ENCODE measurements around the gene CTDP1. TPM values are rescaled to one million over a fixed set of nuclear protein-coding genes. Genes with fewer than 3 reads are reported as not detected.

Gene CTDP1
- total RNA-seq, 1 donor from 2014 or later, result 23.9 TPM

- no peak overlapping the region for H3K4me3 Mint-ChIP-seq (ENCODE audit: low read depth)
- peaks cover 12% of the 10 kb centered on the region for H3K9me3 Mint-ChIP-seq (ENCODE audit: low read depth)
- no peak for DNase-seq (ENCODE audit: low spot score, unreplicated experiment)
- no peak for TF ChIP-seq CTCF (IDR thresholded peaks at IDR 0.05; ENCODE audit: unreplicated experiment)
- peaks cover 1% of the 10 kb centered on the region for H3K4me1 Mint-ChIP-seq (ENCODE audit: low read depth)
- H3K27me3 Mint-ChIP-seq, result no peaks in the 10 kb centered on the region
- no peak overlapping the region for H3K27ac Mint-ChIP-seq
- peaks cover 25% of the 10 kb centered on the region for H3K36me3 Mint-ChIP-seq (ENCODE audit: insufficient read depth)
Observed at GRCh38 chr18:79753391-79753851, 73.8 kb downstream of the CTDP1 start.

GRCh38 chr18:79754022-79754761 is 74.6 kb downstream of the CTDP1 start:
- Mint-ChIP-seq H3K36me3 (ENCODE audit: insufficient read depth) (peaks cover 27% of the 10 kb centered on the region), H3K9me3 (ENCODE audit: low read depth) (peaks cover 17% of the 10 kb centered on the region), H3K27me3 (no peaks in the 10 kb centered on the region), H3K4me1 (ENCODE audit: low read depth) (peaks cover 1% of the 10 kb centered on the region), H3K4me3 (ENCODE audit: low read depth) (no peak overlapping the region), H3K27ac (no peak overlapping the region)
- no peak for TF ChIP-seq CTCF (IDR thresholded peaks at IDR 0.05; ENCODE audit: unreplicated experiment)
- no peak for DNase-seq (ENCODE audit: low spot score, unreplicated experiment)

GRCh38 chr18:79754831-79755351 is 75.3 kb downstream of the CTDP1 start:
- no peak for DNase-seq (ENCODE audit: low spot score, unreplicated experiment)
- Mint-ChIP-seq H3K27me3 (no peaks in the 10 kb centered on the region), H3K36me3 (ENCODE audit: insufficient read depth) (peaks cover 28% of the 10 kb centered on the region), H3K9me3 (ENCODE audit: low read depth) (peaks cover 23% of the 10 kb centered on the region), H3K27ac (no peak overlapping the region), H3K4me1 (ENCODE audit: low read depth) (no peaks in the 10 kb centered on the region), H3K4me3 (ENCODE audit: low read depth) (no peak overlapping the region)
- TF ChIP-seq CTCF (IDR thresholded peaks at IDR 0.05; ENCODE audit: unreplicated experiment), result no peak

GRCh38 chr18:79755496-79756142 is 76.0 kb downstream of the CTDP1 start:
- TF ChIP-seq CTCF (IDR thresholded peaks at IDR 0.05; ENCODE audit: unreplicated experiment), result no peak
- Mint-ChIP-seq H3K27me3 (no peaks in the 10 kb centered on the region), H3K4me1 (ENCODE audit: low read depth) (no peaks in the 10 kb centered on the region), H3K27ac (no peak overlapping the region), H3K36me3 (ENCODE audit: insufficient read depth) (peaks cover 31% of the 10 kb centered on the region), H3K4me3 (ENCODE audit: low read depth) (no peak overlapping the region), H3K9me3 (ENCODE audit: low read depth) (peaks cover 28% of the 10 kb centered on the region)
- no peak for DNase-seq (ENCODE audit: low spot score, unreplicated experiment)

GRCh38 chr18:79756143-79756500 is 76.5 kb downstream of the CTDP1 start:
- no peak overlapping the region for H3K27ac Mint-ChIP-seq
- no peaks in the 10 kb centered on the region for H3K27me3 Mint-ChIP-seq
- H3K9me3 Mint-ChIP-seq (ENCODE audit: low read depth), result peaks cover 32% of the 10 kb centered on the region
- H3K4me1 Mint-ChIP-seq (ENCODE audit: low read depth), result no peaks in the 10 kb centered on the region
- no peak for TF ChIP-seq CTCF (IDR thresholded peaks at IDR 0.05; ENCODE audit: unreplicated experiment)
- H3K4me3 Mint-ChIP-seq (ENCODE audit: low read depth), result no peak overlapping the region
- H3K36me3 Mint-ChIP-seq (ENCODE audit: insufficient read depth), result peaks cover 31% of the 10 kb centered on the region
- no peak for DNase-seq (ENCODE audit: low spot score, unreplicated experiment)

All from progenitor cell of endocrine pancreas (in vitro differentiated cells).